Keratinocyte (primary cell): ENCODE results near the gene SHISA8. TPM values are rescaled to one million over a fixed set of nuclear protein-coding genes. Genes with fewer than 3 reads are reported as not detected.
A peak's percentile ranks its signal among the peaks of the same experiment; 100 is the strongest.

Source experiments
- DNase-seq: peaks from one replicate; pipeline ENCODE4 v3.0.0-alpha.2; 2011; ENCODE audit warnings: low read depth, missing footprints, low spot score
- FAIRE-seq: peaks from 2 replicates; lab custom pipeline; 2011; peaks lifted over from hg19 to GRCh38; lab: Jason Lieb, UNC
- H2AFZ ChIP-seq: 2 replicates; pipeline ENCODE4 v1.6.0; 2012; ENCODE audit warnings: low read length, control low read depth, inconsistent platforms; ENCODE audit not compliant: control insufficient read depth
- H3K27ac ChIP-seq: 2 replicates; pipeline ENCODE4 v1.5.1; 2011; ENCODE audit warnings: low read length; ENCODE audit not compliant: control insufficient read depth, insufficient read depth
- H3K27me3 ChIP-seq: 3 replicates; pipeline ENCODE4 v1.6.0; 2011; ENCODE audit warnings: low read length; ENCODE audit not compliant: control insufficient read depth, insufficient read depth; ENCODE audit errors: extremely low read depth
- H3K36me3 ChIP-seq, 2 experiments: 2 replicates in 1 of 2; 3 replicates in 1 of 2; pipeline ENCODE4 v1.5.1; 2011; ENCODE audit warnings: low read length in 2 of 2, mild to moderate bottlenecking in 1 of 2; ENCODE audit not compliant: control insufficient read depth in 2 of 2, insufficient read depth in 2 of 2; ENCODE audit errors: extremely low read depth in 1 of 2
- H3K4me1 ChIP-seq: 3 replicates; pipeline ENCODE4 v1.5.1; 2011; ENCODE audit warnings: low read length; ENCODE audit not compliant: control insufficient read depth, insufficient read depth; ENCODE audit errors: extremely low read depth
- H3K4me2 ChIP-seq: 3 replicates; pipeline ENCODE4 v1.6.0; 2011; ENCODE audit warnings: low read depth, low read length; ENCODE audit not compliant: control insufficient read depth, insufficient read depth; ENCODE audit errors: extremely low read depth
- H3K4me3 ChIP-seq, 3 experiments: fragments of 200-600 bp in 1 of 3; sonication (generic) in 1 of 3; 2 replicates in 2 of 3; 3 replicates in 1 of 3; pipeline ENCODE4 v1.5.1; 2011 to 2016; ENCODE audit warnings: low read length in 3 of 3, mild to moderate bottlenecking in 3 of 3, control low read depth in 2 of 3, inconsistent platforms in 1 of 3, low read depth in 1 of 3, mixed read lengths in 1 of 3, mixed run types in 1 of 3, moderate library complexity in 1 of 3; ENCODE audit not compliant: control insufficient read depth in 2 of 3, insufficient read depth in 2 of 3; ENCODE audit errors: extremely low read depth in 1 of 3
- H3K79me2 ChIP-seq: 2 replicates; pipeline ENCODE4 v1.6.0; 2012; ENCODE audit warnings: low read length; ENCODE audit not compliant: control insufficient read depth, insufficient read depth
- H3K9ac ChIP-seq: 3 replicates; pipeline ENCODE4 v1.6.0; 2011; ENCODE audit warnings: low read length; ENCODE audit not compliant: control insufficient read depth, insufficient read depth; ENCODE audit errors: extremely low read depth
- H3K9me1 ChIP-seq: 3 replicates; pipeline ENCODE4 v1.6.0; 2011; ENCODE audit warnings: low read length; ENCODE audit not compliant: control insufficient read depth, insufficient read depth; ENCODE audit errors: extremely low read depth
- H3K9me3 ChIP-seq: 2 replicates; pipeline ENCODE4 v1.5.1; 2012; ENCODE audit warnings: low read depth, low read length; ENCODE audit not compliant: control insufficient read depth
- H4K20me1 ChIP-seq: 3 replicates; pipeline ENCODE4 v1.6.0; 2011; ENCODE audit warnings: low read length; ENCODE audit not compliant: control insufficient read depth, insufficient read depth; ENCODE audit errors: extremely low read depth
- EZH2 ChIP-seq: IDR thresholded peaks from one replicate; pipeline ENCODE4 v1.6.1; 2012; ENCODE audit warnings: inconsistent platforms, mild to moderate bottlenecking, low read length, moderate library complexity
- dilution Hi-C: fragments of 300-500 bp; cut with MboI; formaldehyde crosslinking; loops from one replicate; pipeline ENCODE4 v1.7.0; 2020; ENCODE audit warnings: low sequenced_read_pairs; ENCODE audit not compliant: extremely low pct_ligation_motif_present
- polyA plus RNA-seq, 5 experiments: library from polyadenylated mRNA; depleted of rRNA in 3 of 5; stranded (reverse) in 3 of 5; stranded (forward) in 1 of 5; unstranded in 1 of 5; fragments of >200 nt; gene quantifications; 1 replicate in 1 of 5; 2 replicates in 3 of 5; 3 replicates in 1 of 5; pipeline versions ENCODE4 v1.2.1 to v1.2.3, GENCODE V29; 2011 to 2012; ENCODE audit warnings: missing spikeins in 2 of 5, low read depth in 1 of 5, low replicate concordance in 1 of 5
- TF ChIP-seq, protein P1 (sequence below), 3 experiments: IDR thresholded peaks in 1 of 3; conservative IDR thresholded peaks in 1 of 3; optimal IDR thresholded peaks in 1 of 3; 2 replicates in 2 of 3; 3 replicates in 1 of 3; pipeline versions ENCODE3 to v1.5.1; 2011; ENCODE audit warnings: low read length in 3 of 3, mild to moderate bottlenecking in 3 of 3, moderate library complexity in 2 of 3, control low read depth in 1 of 3, inconsistent platforms in 1 of 3; ENCODE audit not compliant: insufficient read depth in 2 of 3; ENCODE audit errors: extremely low read depth in 1 of 3

SHISA8 gene
- polyA plus RNA-seq, 1 donor (not counting 4 experiments of a cell fraction or from before 2014, with no cell fraction given) = not detected

DNA sequence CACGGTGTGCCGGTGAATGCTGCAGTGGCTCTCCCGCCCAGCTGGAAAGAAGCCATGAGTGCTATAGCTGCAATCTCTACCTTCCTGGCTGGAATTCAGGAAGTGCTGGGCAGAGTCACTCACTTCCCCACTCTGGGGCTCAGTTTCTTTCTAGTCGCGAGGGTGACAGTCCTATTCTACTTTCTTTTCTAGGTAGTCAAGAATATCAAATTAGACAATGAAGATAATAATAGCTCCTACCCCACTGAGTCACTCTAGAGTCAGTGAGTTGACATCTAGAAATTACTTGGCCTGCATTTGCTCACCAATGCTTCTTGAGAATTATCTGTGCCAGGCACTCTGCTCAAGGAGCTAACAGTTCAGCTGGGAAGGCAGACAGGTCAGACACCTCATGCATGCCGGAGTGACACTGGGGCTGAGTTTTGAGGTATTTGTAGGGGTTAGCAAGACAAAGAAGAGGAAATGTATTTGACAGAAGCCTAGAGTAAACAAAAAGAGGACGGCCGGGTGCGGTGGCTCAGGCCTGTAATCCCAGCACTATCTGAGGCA lies 28.9 kb upstream of the SHISA8 start:
- Histone ChIP-seq H3K79me2 (peaks cover 9% of the 10 kb centered on the region), H3K4me1 (peaks cover 27% of the 10 kb centered on the region), H3K27ac (no peak overlapping the region), H3K9me3 (no peaks in the 10 kb centered on the region), H3K9ac (no peak overlapping the region), H3K27me3 (no peaks in the 10 kb centered on the region), H2AFZ (no peak overlapping the region), H4K20me1 (no peaks in the 10 kb centered on the region), H3K4me2 (no peak overlapping the region), H3K9me1 (no peaks in the 10 kb centered on the region), H3K4me3 (no peak overlapping the region), H3K36me3 (peaks cover 0 to 16% of the 10 kb centered on the region in 2 experiments)
- FAIRE-seq = no peak
- dilution Hi-C loops = no loop called here
- TF ChIP-seq EZH2 = no peak
- TF ChIP-seq, protein P1, sequence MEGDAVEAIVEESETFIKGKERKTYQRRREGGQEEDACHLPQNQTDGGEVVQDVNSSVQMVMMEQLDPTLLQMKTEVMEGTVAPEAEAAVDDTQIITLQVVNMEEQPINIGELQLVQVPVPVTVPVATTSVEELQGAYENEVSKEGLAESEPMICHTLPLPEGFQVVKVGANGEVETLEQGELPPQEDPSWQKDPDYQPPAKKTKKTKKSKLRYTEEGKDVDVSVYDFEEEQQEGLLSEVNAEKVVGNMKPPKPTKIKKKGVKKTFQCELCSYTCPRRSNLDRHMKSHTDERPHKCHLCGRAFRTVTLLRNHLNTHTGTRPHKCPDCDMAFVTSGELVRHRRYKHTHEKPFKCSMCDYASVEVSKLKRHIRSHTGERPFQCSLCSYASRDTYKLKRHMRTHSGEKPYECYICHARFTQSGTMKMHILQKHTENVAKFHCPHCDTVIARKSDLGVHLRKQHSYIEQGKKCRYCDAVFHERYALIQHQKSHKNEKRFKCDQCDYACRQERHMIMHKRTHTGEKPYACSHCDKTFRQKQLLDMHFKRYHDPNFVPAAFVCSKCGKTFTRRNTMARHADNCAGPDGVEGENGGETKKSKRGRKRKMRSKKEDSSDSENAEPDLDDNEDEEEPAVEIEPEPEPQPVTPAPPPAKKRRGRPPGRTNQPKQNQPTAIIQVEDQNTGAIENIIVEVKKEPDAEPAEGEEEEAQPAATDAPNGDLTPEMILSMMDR (optimal IDR thresholded peaks at IDR 0.05 in 1 of 3, IDR thresholded peaks at IDR 0.05 in 1 of 3, conservative IDR thresholded peaks at IDR 0.05 in 1 of 3; ENCODE audit: extremely low read depth in 1 of 3, insufficient read depth in 2 of 3, low read length in 3 of 3) = no peak
- no peak for DNase-seq

DNA sequence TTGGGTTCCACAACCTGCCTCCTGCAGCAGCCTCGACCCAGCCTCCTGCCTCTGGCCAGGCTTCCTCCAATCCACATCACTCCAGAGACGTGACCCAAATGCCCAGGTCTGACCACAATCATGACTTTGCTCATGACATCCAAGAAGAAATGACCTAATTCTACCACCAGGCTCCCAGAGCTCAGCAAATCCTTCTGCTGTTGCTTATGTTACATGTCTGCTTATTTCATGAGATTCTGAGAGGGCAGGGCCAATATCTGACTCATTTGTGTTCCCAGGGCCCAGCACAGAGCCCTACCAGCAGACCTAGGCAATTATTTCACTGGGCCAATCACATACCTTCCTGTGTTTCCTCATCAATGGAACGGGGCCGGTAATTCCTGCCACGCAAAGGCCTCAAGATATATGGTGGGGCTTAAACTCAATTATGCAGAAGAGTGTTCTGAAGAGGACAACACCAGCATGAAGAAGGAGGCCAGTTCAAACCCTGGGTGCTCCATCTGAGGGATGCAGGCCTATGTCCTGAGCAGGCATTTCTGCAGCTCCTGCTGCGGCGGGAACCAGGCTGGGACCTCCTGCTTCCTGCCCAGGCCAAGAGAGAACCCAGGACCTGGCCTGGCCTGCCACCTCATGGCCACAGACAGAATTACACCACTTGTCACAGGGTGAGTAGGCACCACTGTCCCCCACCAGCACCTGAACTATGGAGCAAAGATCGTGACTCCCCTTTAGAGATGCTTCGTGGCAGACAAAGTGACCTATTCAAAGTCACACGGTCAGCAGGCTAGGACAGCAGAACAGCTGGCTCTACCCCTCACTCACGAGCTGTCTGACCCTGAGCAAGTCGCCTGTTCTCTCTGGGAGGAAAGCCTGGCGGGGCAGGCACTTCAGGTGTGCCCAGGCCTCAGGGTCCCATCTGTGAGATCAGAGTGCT lies 26.2 kb upstream of the SHISA8 start:
- H3K27ac ChIP-seq = peak overlapping the region; percentile 44
- FAIRE-seq (peak; percentile 85), DNase-seq (peak; percentile 70)
- dilution Hi-C loops = no loop called here
- H3K4me2 ChIP-seq = no peak overlapping the region
- no peaks in the 10 kb centered on the region for H4K20me1 ChIP-seq
- no peak for TF ChIP-seq EZH2
- TF ChIP-seq, protein P1 (optimal IDR thresholded peaks at IDR 0.05 in 1 of 3, IDR thresholded peaks at IDR 0.05 in 1 of 3, conservative IDR thresholded peaks at IDR 0.05 in 1 of 3; ENCODE audit: extremely low read depth in 1 of 3, insufficient read depth in 2 of 3, low read length in 3 of 3) = peak; percentile 87 to 98 (median 90)
- no peak overlapping the region for H3K4me3 ChIP-seq
- H3K9me3 ChIP-seq = no peaks in the 10 kb centered on the region
- H2AFZ ChIP-seq = peak overlapping the region; percentile 57
- H3K9me1 ChIP-seq = no peaks in the 10 kb centered on the region
- H3K4me1 ChIP-seq = peaks cover 20% of the 10 kb centered on the region
- H3K36me3 ChIP-seq = peaks cover 0 to 16% of the 10 kb centered on the region in 2 experiments
- H3K79me2 ChIP-seq = peaks cover 6% of the 10 kb centered on the region
- H3K27me3 ChIP-seq = no peaks in the 10 kb centered on the region
- peak overlapping the region; percentile 40 for H3K9ac ChIP-seq
